ENCODE data around the gene ALG12.
A peak's percentile ranks its signal among the peaks of the same experiment; 100 is the strongest.
"Not testable (repeated sequence)": the region's sequence is repeated elsewhere in the genome, so short reads cannot be mapped to it uniquely, and the experiment has no call there.

The ALG12 gene

DNA sequence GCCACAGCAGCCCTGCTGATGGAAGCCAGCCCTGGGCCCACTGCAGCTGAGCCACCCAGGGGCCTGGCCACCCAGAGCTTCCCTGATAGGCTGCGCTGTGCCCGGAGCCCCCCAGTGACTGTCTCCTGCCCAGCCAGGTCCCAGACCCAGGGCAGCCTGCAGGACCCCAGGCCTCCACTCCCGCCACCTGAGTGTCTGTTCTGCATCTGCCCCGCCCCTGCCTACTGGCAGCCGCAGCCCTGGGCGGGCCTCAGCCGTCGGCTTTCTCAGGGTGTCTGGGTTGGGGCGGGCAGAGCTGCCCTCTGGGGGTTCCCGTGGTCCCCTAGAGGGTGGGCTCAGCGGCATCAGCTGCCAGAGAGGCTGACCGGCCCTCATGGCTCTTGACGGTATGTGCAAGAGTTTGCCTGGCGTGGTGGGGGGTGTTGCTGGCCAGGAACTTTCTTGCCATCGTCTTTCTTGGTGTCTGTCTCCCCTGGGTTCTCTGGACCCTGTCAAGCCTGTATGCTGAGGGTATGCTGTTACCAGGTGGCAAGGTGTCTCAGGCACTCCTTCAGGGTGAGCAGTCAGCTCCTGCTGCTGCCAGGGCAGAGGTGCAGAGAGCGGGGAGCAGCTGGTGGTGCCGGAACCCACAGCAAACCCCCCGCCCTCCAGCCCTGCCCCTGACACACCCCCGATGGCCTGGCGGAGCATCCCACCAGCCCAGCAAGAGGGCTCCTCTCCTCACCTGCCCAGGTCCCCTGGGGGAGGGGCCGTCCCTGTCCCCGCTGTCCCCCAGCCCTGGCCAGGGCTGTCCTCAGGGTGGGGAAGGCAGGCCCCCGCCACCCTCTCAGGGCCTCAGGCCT, 30.1 kb upstream of the ALG12 start:
- no peaks in the 10 kb centered on the region for H3K9me3 ChIP-seq (ENCODE audit: control insufficient read depth, insufficient read depth, low read length)
- no peak overlapping the region for H3K4me3 ChIP-seq (ENCODE audit: low read depth, low read length)
- H3K27me3 ChIP-seq (ENCODE audit: control insufficient read depth, insufficient read depth, low read length) = no peaks in the 10 kb centered on the region
- peaks cover 4% of the 10 kb centered on the region for H3K4me1 ChIP-seq (ENCODE audit: control insufficient read depth, insufficient read depth, low read length)
- no peaks in the 10 kb centered on the region for H3K36me3 ChIP-seq (ENCODE audit: control insufficient read depth, insufficient read depth, low read length)
- no peak overlapping the region for H3K9ac ChIP-seq (ENCODE audit: low read depth, low read length)

DNA sequence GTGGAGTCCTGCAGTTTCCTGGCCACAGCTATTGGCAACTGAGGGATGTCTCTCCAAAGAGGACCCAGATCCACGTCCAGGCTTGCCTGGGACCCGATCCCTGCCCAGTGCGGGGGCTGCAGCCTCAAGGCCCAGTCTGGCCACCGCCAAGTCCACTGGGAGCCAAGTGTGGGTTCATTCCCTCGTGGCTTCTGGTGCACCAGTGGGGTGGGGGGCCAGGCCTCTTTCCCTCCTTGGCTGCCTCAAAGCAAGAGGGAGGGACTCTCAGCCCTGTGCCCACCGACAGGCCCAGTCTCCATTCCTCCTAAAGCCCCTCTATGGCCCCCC, 29.0 kb upstream of the ALG12 start:
- H3K9me3 ChIP-seq (ENCODE audit: control insufficient read depth, insufficient read depth, low read length) = no peaks in the 10 kb centered on the region
- peak overlapping the region; percentile 65 for H3K9ac ChIP-seq (ENCODE audit: low read depth, low read length)
- H3K4me3 ChIP-seq (ENCODE audit: low read depth, low read length) = no peak overlapping the region
- H3K4me1 ChIP-seq (ENCODE audit: control insufficient read depth, insufficient read depth, low read length) = peaks cover 4% of the 10 kb centered on the region
- H3K36me3 ChIP-seq (ENCODE audit: control insufficient read depth, insufficient read depth, low read length) = no peaks in the 10 kb centered on the region
- H3K27me3 ChIP-seq (ENCODE audit: control insufficient read depth, insufficient read depth, low read length) = no peaks in the 10 kb centered on the region

DNA sequence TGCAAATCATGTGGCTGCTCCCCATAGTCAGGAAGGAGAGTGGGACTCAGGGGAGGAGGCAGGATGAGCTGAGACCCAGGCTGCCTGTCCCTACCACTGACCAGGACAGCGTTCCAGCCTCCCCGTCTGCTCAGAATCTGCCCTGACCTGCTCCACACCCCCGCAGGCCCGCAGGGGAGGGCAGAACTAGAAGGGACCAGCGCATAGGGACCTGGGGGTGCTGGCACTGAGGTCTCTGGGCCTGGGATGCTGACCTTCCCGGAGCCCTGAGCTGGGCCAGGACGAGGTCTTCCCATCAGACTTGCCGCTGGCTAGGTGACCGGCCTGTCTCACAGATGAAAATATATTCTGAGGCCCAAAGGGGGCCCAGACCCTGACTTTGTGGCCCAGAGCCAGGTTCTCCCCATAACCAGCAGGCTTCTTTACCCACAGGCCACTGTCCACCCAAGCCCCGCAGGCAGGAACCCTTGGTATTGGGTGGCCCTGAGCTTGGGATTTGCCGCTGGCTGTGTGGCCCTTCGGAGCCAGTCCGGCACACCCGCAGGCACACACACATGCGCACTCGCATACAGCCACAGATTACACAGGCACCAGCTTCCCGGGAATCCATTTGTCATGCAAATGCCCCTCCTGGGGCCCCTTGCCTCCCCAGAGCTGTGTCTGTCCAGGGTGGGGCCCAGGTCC, 28.5 kb upstream of the ALG12 start:
- no peaks in the 10 kb centered on the region for H3K27me3 ChIP-seq (ENCODE audit: control insufficient read depth, insufficient read depth, low read length)
- peaks cover 4% of the 10 kb centered on the region for H3K4me1 ChIP-seq (ENCODE audit: control insufficient read depth, insufficient read depth, low read length)
- no peaks in the 10 kb centered on the region for H3K36me3 ChIP-seq (ENCODE audit: control insufficient read depth, insufficient read depth, low read length)
- no peaks in the 10 kb centered on the region for H3K9me3 ChIP-seq (ENCODE audit: control insufficient read depth, insufficient read depth, low read length)
- peak overlapping the region; percentile 65 for H3K9ac ChIP-seq (ENCODE audit: low read depth, low read length)
- no peak overlapping the region for H3K4me3 ChIP-seq (ENCODE audit: low read depth, low read length)

DNA sequence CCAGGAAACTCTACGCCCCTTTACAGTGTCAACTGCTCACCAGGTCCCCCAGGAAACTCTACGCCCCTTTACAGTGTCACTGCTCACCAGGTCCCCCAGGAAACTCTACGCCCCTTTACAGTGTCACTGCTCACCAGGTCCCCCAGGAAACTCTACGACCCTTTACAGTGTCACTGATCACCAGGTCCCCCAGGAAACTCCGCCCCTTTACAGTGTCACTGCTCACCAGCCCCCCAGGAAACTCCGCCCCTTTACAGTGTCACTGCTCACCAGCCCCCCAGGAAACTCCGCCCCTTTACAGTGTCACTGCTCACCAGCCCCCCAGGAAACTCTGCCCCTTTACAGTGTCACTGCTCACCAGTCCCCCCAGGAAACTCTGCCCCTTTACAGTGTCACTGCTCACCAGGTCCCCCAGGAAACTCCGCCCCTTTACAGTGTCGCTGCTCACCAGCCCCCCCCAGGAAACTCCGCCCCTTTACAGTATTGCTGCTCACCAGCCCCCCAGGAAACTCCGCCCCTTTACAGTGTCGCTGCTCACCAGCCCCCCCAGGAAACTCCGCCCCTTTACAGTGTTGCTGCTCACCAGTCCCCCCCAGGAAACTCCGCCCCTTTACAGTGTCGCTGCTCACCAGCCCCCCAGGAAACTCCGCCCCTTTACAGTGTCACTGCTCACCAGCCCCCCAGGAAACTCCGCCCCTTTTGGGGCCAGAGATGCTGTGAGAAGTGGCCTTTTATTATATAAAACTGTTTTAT, 27.0 kb upstream of the ALG12 start:
- H3K9me3 ChIP-seq (ENCODE audit: control insufficient read depth, insufficient read depth, low read length); H3K4me3 ChIP-seq (ENCODE audit: low read depth, low read length); H3K9ac ChIP-seq (ENCODE audit: low read depth, low read length); H3K27me3 ChIP-seq (ENCODE audit: control insufficient read depth, insufficient read depth, low read length); H3K36me3 ChIP-seq (ENCODE audit: control insufficient read depth, insufficient read depth, low read length); H3K4me1 ChIP-seq (ENCODE audit: control insufficient read depth, insufficient read depth, low read length): not testable (repeated sequence)

DNA sequence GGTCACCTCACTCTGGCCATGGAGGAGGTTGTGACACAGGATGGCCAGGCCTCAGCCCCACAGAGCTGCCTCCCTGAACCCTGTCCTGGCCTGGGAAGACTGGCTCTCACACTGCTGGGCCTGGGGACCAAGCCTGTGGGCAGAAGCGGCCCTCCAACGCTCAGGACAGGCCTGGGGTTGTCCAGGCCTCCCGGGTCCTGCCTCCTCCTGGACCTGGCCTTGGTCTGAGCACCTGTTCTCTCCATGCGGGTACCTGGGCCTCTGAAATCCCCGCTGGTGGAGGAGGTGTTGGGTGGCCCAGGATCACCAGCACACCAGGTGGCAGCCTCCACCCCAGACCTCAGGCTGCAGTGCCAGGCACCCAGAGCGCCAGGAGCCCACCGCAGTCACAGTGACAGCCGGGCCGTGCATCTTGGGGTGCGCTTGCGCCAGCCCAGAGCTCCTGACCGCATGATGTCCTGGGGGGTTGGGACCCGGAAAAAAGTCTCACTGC, 26.2 kb upstream of the ALG12 start:
- Histone ChIP-seq H3K4me1 (ENCODE audit: control insufficient read depth, insufficient read depth, low read length) (peaks cover 4% of the 10 kb centered on the region), H3K27me3 (ENCODE audit: control insufficient read depth, insufficient read depth, low read length) (no peaks in the 10 kb centered on the region), H3K36me3 (ENCODE audit: control insufficient read depth, insufficient read depth, low read length) (no peaks in the 10 kb centered on the region), H3K4me3 (ENCODE audit: low read depth, low read length) (no peak overlapping the region), H3K9me3 (ENCODE audit: control insufficient read depth, insufficient read depth, low read length) (no peaks in the 10 kb centered on the region), H3K9ac (ENCODE audit: low read depth, low read length) (no peak overlapping the region)

DNA sequence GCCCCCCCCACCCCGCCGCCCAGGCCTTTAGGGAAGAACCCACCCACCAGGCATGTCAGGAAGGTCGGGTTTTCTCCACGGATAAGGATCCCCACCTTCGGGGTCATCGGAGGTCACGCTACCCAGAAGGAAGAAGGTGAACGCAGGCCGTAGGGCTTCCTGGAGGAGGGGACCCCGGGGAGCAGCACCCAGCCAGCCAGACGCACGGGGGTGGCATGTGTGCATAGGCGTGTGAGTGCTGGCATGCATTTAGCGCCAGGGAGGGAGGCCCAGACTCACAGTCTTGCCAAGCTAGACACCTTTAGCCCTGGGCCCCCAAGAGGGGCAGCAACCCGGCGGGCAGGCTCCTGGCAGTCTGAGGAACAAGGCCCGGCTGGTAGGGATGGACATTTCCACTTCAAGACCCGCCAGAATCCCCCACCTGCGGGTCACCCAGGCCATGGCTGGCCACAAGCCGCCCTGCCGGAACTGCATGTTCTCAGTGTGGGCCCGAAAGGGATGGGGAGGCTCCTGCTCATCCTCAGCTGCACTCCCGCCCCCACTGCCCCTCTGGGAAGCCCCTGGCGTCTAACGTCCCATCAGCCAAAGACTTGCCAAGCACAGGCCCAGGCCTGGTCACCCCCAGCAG, 25.6 kb upstream of the ALG12 start:
- Histone ChIP-seq H3K9ac (ENCODE audit: low read depth, low read length) (no peak overlapping the region), H3K27me3 (ENCODE audit: control insufficient read depth, insufficient read depth, low read length) (no peaks in the 10 kb centered on the region), H3K9me3 (ENCODE audit: control insufficient read depth, insufficient read depth, low read length) (no peaks in the 10 kb centered on the region), H3K4me1 (ENCODE audit: control insufficient read depth, insufficient read depth, low read length) (peaks cover 4% of the 10 kb centered on the region), H3K4me3 (ENCODE audit: low read depth, low read length) (no peak overlapping the region), H3K36me3 (ENCODE audit: control insufficient read depth, insufficient read depth, low read length) (no peaks in the 10 kb centered on the region)

DNA sequence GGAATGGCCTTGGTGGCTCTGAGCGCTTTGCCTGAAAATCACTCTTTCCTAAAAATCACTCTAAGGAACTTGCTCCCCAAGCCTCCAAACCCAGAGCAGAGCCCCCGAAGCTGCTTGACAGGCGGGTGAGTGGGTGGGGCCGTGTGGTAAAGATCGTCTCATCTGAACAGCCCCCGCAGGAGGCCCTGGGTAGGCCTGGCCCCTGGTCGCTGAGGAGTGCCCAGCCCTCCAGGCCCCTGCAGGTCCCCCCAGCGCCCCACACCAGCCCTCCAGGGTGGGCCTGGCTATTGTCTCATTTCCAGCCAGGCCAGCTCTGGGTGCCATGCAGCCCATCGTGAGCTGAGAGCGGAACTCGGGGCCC, 25.1 kb upstream of the ALG12 start:
- Histone ChIP-seq H3K36me3 (ENCODE audit: control insufficient read depth, insufficient read depth, low read length) (no peaks in the 10 kb centered on the region), H3K27me3 (ENCODE audit: control insufficient read depth, insufficient read depth, low read length) (no peaks in the 10 kb centered on the region), H3K4me1 (ENCODE audit: control insufficient read depth, insufficient read depth, low read length) (peaks cover 4% of the 10 kb centered on the region), H3K4me3 (ENCODE audit: low read depth, low read length) (no peak overlapping the region), H3K9ac (ENCODE audit: low read depth, low read length) (no peak overlapping the region), H3K9me3 (ENCODE audit: control insufficient read depth, insufficient read depth, low read length) (no peaks in the 10 kb centered on the region)

DNA sequence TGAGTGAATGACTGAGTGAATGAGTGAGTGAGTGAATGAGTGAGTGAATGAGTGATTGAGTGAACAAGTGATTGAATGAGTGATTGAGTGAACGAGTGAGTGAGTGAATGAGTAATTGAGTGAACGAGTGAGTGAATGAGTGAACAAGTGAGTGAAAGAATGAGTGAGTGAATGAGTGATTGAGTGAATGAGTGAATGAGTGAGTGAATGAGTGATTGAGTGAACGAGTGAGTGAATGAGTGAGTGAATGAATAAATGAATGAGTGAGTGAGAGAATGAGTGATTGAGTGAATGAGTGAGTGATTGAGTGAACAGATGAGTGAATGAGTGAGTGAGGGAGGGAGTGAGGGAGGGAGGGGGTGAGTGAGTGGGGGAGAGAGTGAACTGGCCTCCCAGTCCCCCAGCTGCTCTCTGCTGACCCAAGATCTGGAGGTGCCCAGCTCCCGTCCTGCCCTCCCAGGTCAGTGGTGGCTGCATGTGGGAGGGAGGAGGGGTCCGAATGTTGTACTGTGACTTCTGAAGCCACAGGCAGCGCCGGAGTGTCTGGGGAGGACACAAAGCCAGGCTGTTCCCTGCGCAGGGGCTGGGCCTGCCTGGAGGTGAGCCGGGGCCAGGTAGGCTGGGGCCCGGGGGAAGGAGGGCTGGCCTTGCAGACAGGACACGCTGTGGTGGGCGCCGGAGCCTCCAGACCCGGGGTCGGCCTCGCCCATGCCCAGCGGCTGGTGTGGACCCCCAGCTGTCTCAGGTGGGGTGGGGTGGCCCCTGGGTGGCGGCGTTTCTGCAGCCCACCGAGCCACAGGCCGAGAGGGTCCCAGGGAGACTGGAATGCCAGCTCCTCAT, 24.5 kb upstream of the ALG12 start:
- H3K4me1 ChIP-seq (ENCODE audit: control insufficient read depth, insufficient read depth, low read length) = peaks cover 4% of the 10 kb centered on the region
- no peaks in the 10 kb centered on the region for H3K36me3 ChIP-seq (ENCODE audit: control insufficient read depth, insufficient read depth, low read length)
- H3K9me3 ChIP-seq (ENCODE audit: control insufficient read depth, insufficient read depth, low read length) = no peaks in the 10 kb centered on the region
- no peak overlapping the region for H3K4me3 ChIP-seq (ENCODE audit: low read depth, low read length)
- no peak overlapping the region for H3K9ac ChIP-seq (ENCODE audit: low read depth, low read length)
- H3K27me3 ChIP-seq (ENCODE audit: control insufficient read depth, insufficient read depth, low read length) = no peaks in the 10 kb centered on the region

DNA sequence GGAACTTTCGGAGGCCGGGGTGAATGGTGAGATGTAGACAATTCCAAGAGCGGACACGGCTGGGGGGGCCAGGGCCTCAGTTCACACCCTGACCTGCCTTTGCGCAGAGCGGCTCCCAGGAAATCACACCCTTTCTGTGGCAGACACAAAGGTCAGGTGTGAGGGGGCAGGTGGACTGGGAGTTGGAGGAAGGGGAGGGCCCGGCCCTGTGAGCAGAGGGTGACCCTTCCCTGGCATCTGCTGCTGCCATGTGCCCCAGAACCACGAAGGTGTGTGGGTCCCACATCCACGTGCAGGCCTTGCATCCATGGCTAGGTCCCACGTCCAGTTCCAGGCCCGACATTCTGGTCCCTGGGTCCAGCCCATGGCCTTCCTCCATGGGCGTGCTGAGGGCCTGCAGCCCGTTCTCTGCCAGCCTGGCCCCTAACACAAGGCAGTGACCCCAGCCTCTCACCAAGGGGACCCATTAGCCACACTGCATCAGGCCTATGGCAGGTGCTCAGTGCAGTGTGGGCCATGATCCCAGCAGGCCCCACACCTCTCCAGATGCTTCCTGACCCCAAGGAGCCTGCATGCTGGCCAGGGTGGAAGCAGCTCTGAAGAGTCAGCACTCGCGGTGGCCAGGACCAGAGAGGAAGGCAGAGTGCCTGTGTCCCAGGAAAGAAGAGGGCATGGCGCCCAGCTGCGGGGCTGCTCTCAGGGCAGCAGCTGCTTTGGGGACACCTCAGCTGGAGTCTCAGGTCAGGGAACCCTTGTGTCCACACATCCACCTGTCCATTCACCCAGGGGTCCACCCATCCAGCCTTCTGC, 23.5 kb upstream of the ALG12 start:
- Histone ChIP-seq H3K36me3 (ENCODE audit: control insufficient read depth, insufficient read depth, low read length) (no peaks in the 10 kb centered on the region), H3K27me3 (ENCODE audit: control insufficient read depth, insufficient read depth, low read length) (no peaks in the 10 kb centered on the region), H3K4me1 (ENCODE audit: control insufficient read depth, insufficient read depth, low read length) (peaks cover 3% of the 10 kb centered on the region), H3K4me3 (ENCODE audit: low read depth, low read length) (no peak overlapping the region), H3K9me3 (ENCODE audit: control insufficient read depth, insufficient read depth, low read length) (no peaks in the 10 kb centered on the region), H3K9ac (ENCODE audit: low read depth, low read length) (no peak overlapping the region)

DNA sequence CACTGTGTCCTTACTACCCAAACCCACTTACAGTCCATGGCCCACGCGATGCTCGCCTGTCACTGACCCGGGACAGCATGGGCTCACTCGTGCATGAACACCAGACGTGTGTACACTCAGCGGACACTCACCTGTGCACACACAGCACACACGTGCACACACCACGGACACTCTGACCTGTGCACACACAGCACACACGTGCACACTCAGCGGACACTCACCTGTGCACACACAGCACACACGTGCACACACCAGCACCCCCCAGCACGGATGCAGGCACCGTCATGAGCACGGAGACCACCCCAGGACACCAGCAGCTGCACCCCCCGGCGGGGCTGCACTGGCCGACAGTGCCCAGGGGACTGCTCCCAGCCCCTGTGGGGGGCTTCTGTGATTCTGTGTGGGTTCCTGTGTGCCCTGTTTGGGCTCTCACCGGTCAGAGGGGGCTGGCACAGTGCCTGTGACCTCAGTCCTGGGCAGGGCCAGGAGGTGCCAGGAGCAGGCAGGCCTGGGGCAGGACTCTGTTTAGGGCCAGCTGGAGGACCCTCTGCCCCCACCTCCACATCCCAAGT, 20.4 kb upstream of the ALG12 start:
- Histone ChIP-seq H3K4me1 (ENCODE audit: control insufficient read depth, insufficient read depth, low read length) (peaks cover 2% of the 10 kb centered on the region), H3K36me3 (ENCODE audit: control insufficient read depth, insufficient read depth, low read length) (no peaks in the 10 kb centered on the region), H3K27me3 (ENCODE audit: control insufficient read depth, insufficient read depth, low read length) (no peaks in the 10 kb centered on the region), H3K9ac (ENCODE audit: low read depth, low read length) (no peak overlapping the region), H3K9me3 (ENCODE audit: control insufficient read depth, insufficient read depth, low read length) (no peaks in the 10 kb centered on the region), H3K4me3 (ENCODE audit: low read depth, low read length) (no peak overlapping the region)

All from iPS-15b (cell line).